ENCODE measurements around the gene COL18A1.
A peak's percentile ranks its signal among the peaks of the same experiment; 100 is the strongest.

GRCh38 chr21:45549626-45550463 lies 144.9 kb downstream of the COL18A1 start:
- no peak for TF ChIP-seq POLR2A (IDR thresholded peaks at IDR 0.05; ENCODE audit: extremely low read depth, insufficient read length)
- TF ChIP-seq, protein P1, sequence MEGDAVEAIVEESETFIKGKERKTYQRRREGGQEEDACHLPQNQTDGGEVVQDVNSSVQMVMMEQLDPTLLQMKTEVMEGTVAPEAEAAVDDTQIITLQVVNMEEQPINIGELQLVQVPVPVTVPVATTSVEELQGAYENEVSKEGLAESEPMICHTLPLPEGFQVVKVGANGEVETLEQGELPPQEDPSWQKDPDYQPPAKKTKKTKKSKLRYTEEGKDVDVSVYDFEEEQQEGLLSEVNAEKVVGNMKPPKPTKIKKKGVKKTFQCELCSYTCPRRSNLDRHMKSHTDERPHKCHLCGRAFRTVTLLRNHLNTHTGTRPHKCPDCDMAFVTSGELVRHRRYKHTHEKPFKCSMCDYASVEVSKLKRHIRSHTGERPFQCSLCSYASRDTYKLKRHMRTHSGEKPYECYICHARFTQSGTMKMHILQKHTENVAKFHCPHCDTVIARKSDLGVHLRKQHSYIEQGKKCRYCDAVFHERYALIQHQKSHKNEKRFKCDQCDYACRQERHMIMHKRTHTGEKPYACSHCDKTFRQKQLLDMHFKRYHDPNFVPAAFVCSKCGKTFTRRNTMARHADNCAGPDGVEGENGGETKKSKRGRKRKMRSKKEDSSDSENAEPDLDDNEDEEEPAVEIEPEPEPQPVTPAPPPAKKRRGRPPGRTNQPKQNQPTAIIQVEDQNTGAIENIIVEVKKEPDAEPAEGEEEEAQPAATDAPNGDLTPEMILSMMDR (IDR thresholded peaks at IDR 0.05; ENCODE audit: low read depth, low read length), result no peak
- peak; percentile 37; the same call in 1 of the 2 replicates for TF ChIP-seq MAX (IDR thresholded peaks at IDR 0.05; ENCODE audit: low read depth, low read length)
- TF ChIP-seq MYC (IDR thresholded peaks at IDR 0.05; ENCODE audit: low read depth, low read length), result no peak

All from NB4 (cell line).